Right atrium auricular region (tissue), 2 donors: ENCODE results near the gene SKA2. TPM values are rescaled to one million over a fixed set of nuclear protein-coding genes. Genes with fewer than 3 reads are reported as not detected.
A peak's percentile ranks its signal among the peaks of the same experiment; 100 is the strongest.

Experiments
- DNase-seq: peaks from one replicate; pipeline ENCODE4 v3.0.0-alpha.2; 2019; ENCODE audit warnings: low spot score
- H3K27ac ChIP-seq, 2 donors: fragments of 200-600 bp; sonication (generic); 1 replicate in 1 of 2; 2 replicates in 1 of 2; pipeline ENCODE4 v1.5.1; 2016 to 2019
- H3K27me3 ChIP-seq, 2 donors: fragments of 200-600 bp; sonication (generic); one replicate each; pipeline versions ENCODE4 v1.5.1 to v1.6.0; 2017 to 2019
- H3K36me3 ChIP-seq: fragments of 200-600 bp; sonication (generic); one replicate; pipeline ENCODE4 v1.5.1; 2016
- H3K4me1 ChIP-seq, 2 donors: fragments of 200-600 bp; sonication (generic); one replicate each; pipeline versions ENCODE4 v1.5.1 to v1.6.0; 2017 to 2019
- H3K4me3 ChIP-seq, 2 donors: fragments of 200-600 bp; sonication (generic); 1 replicate in 1 of 2; 2 replicates in 1 of 2; pipeline ENCODE4 v1.5.1; 2017 to 2019; ENCODE audit warnings: mild to moderate bottlenecking in 1 of 2, moderate library complexity in 1 of 2
- H3K9me3 ChIP-seq, 2 donors: fragments of 200-600 bp; sonication (generic); one replicate each; pipeline ENCODE4 v1.5.1; 2019
- CTCF ChIP-seq, 2 donors: fragments of 200-600 bp; sonication (generic); IDR thresholded peaks; one replicate each; pipeline ENCODE4 v1.5.1; 2019; ENCODE audit warnings: antibody characterized with exemption in 2 of 2
- total RNA-seq, 2 donors: library from RNA; depleted of rRNA; stranded (reverse); fragments of >200 nt; gene quantifications; one replicate each; pipeline ENCODE4 v1.1.0, GENCODE V29; 2016

The SKA2 gene
- total RNA-seq, 2 donors from 2014 or later, result 23.0 to 44.4 TPM

GRCh38 chr17:59111539-59111938, 43.4 kb downstream of the SKA2 start:
- Histone ChIP-seq H3K4me3 (no peak overlapping the region), H3K4me1 (peaks cover 0 to 10% of the 10 kb centered on the region in 2 donors), H3K27me3 (no peaks in the 10 kb centered on the region), H3K27ac (no peak overlapping the region), H3K9me3 (no peaks in the 10 kb centered on the region), H3K36me3 (no peaks in the 10 kb centered on the region)
- DNase-seq, result no peak
- TF ChIP-seq CTCF (IDR thresholded peaks at IDR 0.05), result no peak

DNA sequence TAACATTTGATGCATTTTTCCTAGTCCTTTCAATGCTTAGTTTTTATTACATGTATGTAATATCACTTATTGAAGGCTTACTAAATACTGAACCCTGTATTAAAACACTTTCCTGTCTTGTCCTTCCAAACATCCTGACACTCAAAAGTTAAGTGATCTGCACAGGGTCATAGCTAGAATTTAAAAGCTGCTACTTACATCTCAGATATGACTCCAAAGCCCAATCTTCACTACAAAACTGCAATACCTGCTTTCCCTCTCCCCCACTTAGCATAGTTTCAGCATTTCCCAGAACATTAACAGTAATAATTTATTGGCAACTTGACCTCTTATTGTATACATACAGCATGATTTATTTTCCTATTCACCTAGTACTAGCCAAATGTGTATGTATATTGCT, 44.0 kb downstream of the SKA2 start:
- DNase-seq, result no peak
- Histone ChIP-seq H3K4me1 (peaks cover 0 to 10% of the 10 kb centered on the region in 2 donors), H3K4me3 (no peak overlapping the region), H3K27ac (no peak overlapping the region), H3K27me3 (no peaks in the 10 kb centered on the region), H3K36me3 (no peaks in the 10 kb centered on the region), H3K9me3 (no peaks in the 10 kb centered on the region)
- no peak for TF ChIP-seq CTCF (IDR thresholded peaks at IDR 0.05)

DNA sequence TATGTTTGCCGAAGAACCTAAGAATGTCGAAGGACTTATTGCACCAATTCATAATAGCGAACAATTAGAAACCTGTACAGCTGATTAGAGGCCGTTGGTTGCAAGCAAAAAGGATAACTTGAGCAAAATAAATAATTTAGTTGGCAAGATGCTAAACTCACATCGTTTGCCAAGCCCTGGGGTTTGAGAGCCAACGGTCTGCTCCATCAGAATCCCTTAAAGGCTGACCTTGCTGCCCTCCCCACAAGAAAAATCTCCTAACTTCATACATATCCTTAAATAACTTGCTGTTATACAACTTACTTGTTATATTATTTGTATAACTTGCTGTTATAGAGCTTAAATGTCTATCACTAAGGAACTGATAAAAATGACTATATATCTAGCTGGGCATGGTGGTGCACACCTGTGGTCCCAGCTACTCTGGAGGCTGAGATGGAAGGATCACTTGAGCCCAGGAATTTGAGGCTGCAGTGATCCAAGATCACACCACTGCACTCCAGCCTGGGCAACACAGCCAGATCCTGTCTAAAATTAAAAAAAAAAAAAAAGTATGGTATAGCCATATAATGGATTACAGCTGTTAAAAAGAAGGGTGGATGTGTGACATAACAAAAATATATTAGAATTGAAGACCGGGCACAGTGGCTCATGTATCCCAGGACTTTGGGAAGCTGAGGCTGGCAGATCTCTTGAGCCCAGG, 46.4 kb downstream of the SKA2 start:
- no peaks in the 10 kb centered on the region for H3K9me3 ChIP-seq
- TF ChIP-seq CTCF (IDR thresholded peaks at IDR 0.05), result no peak
- H3K36me3 ChIP-seq, result no peaks in the 10 kb centered on the region
- no peak overlapping the region for H3K27ac ChIP-seq
- peaks cover 0 to 24% of the 10 kb centered on the region in 2 donors for H3K4me1 ChIP-seq
- DNase-seq, result no peak
- H3K4me3 ChIP-seq, result no peak overlapping the region
- no peaks in the 10 kb centered on the region for H3K27me3 ChIP-seq

DNA sequence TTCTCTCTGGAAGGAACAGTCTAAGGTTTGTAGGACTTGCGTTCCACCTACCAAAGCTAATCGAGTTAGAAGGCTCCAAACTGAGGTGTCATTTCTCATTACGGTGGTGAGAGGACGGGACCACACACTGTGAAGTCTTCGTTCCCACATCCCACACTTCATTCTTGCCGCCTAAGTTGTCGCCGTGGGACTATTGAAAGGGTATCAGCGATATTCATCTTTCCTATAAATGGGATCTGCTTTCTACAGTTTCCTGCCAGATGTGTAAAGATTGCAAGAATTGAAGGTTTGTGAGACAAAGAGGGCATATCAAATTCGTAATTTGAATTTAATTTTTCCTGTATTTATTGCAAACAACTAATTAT, 47.7 kb downstream of the SKA2 start:
- DNase-seq, result no peak
- H3K27ac ChIP-seq, result peak overlapping the region; percentile 95
- no peak for TF ChIP-seq CTCF (IDR thresholded peaks at IDR 0.05)
- no peaks in the 10 kb centered on the region for H3K27me3 ChIP-seq
- peaks cover 0 to 24% of the 10 kb centered on the region in 2 donors for H3K4me1 ChIP-seq
- peak overlapping the region; percentile 91 to 96 for H3K4me3 ChIP-seq
- no peaks in the 10 kb centered on the region for H3K9me3 ChIP-seq
- H3K36me3 ChIP-seq, result no peaks in the 10 kb centered on the region

DNA sequence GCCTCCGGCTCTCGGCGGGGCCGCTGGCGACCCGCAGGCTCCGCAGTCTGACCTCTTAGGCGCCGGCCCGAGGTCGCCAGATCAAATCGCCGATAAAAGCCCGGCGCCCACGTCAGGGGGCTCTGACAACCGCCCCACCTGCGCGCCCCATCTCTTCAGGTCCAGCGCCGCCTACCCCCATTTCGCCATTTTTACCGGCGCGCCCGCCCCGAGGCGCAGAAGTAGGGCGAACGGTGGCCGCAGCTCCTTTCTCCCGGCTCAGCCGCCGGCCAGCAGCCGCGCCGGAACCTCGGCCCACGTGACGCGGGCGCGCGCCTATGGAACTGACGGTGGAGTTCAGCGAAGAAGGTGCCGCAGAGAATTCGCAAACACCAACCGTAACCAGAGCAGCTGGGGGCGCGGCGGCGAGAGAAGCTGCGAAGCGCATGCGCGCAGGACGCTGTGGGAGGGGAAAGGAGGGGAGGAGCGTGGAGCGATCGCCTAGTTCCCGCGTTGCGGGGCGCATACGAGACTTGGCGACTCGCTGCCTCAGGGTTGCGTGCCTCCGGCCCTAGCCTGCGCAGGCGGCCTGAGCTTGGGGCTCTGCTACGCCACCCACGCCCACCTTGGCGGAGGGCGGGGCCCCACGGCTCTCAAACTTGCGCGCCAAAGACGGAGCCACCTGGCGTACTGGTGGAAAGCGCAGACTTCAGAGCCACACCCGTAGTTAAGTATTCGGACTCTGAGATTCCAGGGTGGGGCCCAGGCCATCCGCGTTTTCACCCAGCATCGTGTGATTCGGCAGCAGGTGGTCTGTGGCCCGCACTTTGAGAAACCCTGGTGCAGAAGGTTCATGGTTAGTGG, 48.3 kb downstream of the SKA2 start, which contains the start of gene TRIM37:
TRIM37 (minus strand) TSS at position 418 of the 843 bp plus-strand sequence. CDS start 419 bp downstream, outside the sequence.
- DNase-seq, result peak; percentile 97

More for the DNA sequence above, 48.3 kb downstream of the SKA2 start, which contains the start of gene TRIM37:
- Histone ChIP-seq H3K4me1 (peaks cover 0 to 24% of the 10 kb centered on the region in 2 donors), H3K9me3 (no peaks in the 10 kb centered on the region), H3K36me3 (no peaks in the 10 kb centered on the region), H3K27ac (peak within 1 kb of the TSS; percentile 95), H3K27me3 (no peaks in the 10 kb centered on the region), H3K4me3 (peak within 1 kb of the TSS; percentile 91 to 96)
- peak in 1 of 2 donors; percentile 37 for TF ChIP-seq CTCF (IDR thresholded peaks at IDR 0.05)
